Body of pancreas (tissue), 4 donors: ENCODE results near the gene MUC16. TPM values are rescaled to one million over a fixed set of nuclear protein-coding genes. Genes with fewer than 3 reads are reported as not detected.

Source experiments
- ATAC-seq: fragments of 150-250 bp; one replicate; pipeline ENCODE4 v1.9.1; 2016
- DNase-seq, 4 donors: peaks; one replicate each; pipeline ENCODE4 v3.0.0-alpha.2; 2019
- H3K27ac ChIP-seq, 4 donors: fragments of 200-600 bp; sonication (generic); 1 replicate in 3 of 4; 2 replicates in 1 of 4; pipeline versions ENCODE4 v1.5.1 to v1.6.1; 2016 to 2019; ENCODE audit warnings: mild to moderate bottlenecking in 1 of 4, mixed read lengths in 1 of 4, moderate library complexity in 1 of 4
- H3K27me3 ChIP-seq, 2 donors: fragments of 200-600 bp; sonication (generic); one replicate each; pipeline ENCODE4 v1.6.0; 2016; ENCODE audit warnings: mild to moderate bottlenecking in 1 of 2
- H3K36me3 ChIP-seq, 2 donors: fragments of 200-600 bp; sonication (generic); replicated peaks in 1 of 2; 2 replicates each; pipeline ENCODE4 v1.5.1; 2016; ENCODE audit warnings: low read depth in 2 of 2; ENCODE audit not compliant: insufficient read depth in 1 of 2
- H3K4me1 ChIP-seq: fragments of 200-600 bp; sonication (generic); one replicate; pipeline ENCODE4 v1.6.0; 2016
- H3K4me3 ChIP-seq, 2 donors: fragments of 200-600 bp; sonication (generic); 1 replicate in 1 of 2; 2 replicates in 1 of 2; pipeline ENCODE4 v1.5.1; 2016 to 2019
- H3K9me3 ChIP-seq, 3 donors: fragments of 200-600 bp; sonication (generic); 1 replicate in 2 of 3; 2 replicates in 1 of 3; pipeline ENCODE4 v1.5.1; 2016
- POLR2A ChIP-seq, 3 donors: fragments of 450-650 bp; IDR thresholded peaks; one replicate each; pipeline ENCODE4 v1.6.1; 2016; ENCODE audit warnings: antibody characterized with exemption in 3 of 3, mild to moderate bottlenecking in 2 of 3
- WGBS, 2 donors: methylation state at CpG; one replicate each; pipeline ENCODE4 v1.1.5; 2017; 5-methylcytosine and 5-hydroxymethylcytosine counted together
- intact Hi-C: fragments of 100-400 bp; cut with DNase I; formaldehyde crosslinking; loops from one replicate; pipeline ENCODE4 v1.15.1; 2023
- total RNA-seq, 2 donors: library from RNA; depleted of rRNA; stranded (reverse); fragments of >200 nt; gene quantifications; one replicate each; pipeline ENCODE4 v1.1.0, GENCODE V29; 2016
- TF ChIP-seq, protein P1 (sequence below), 7 experiments: fragments of 450-650 bp in 4 of 7; fragments of 200-600 bp in 3 of 7; sonication (generic) in 3 of 7; IDR thresholded peaks; one replicate each; pipeline ENCODE4 v1.5.1; 2016 to 2019; ENCODE audit warnings: antibody characterized with exemption in 7 of 7

MUC16 gene
- total RNA-seq, 2 donors from 2014 or later = 0.52 to 0.66 TPM

DNA sequence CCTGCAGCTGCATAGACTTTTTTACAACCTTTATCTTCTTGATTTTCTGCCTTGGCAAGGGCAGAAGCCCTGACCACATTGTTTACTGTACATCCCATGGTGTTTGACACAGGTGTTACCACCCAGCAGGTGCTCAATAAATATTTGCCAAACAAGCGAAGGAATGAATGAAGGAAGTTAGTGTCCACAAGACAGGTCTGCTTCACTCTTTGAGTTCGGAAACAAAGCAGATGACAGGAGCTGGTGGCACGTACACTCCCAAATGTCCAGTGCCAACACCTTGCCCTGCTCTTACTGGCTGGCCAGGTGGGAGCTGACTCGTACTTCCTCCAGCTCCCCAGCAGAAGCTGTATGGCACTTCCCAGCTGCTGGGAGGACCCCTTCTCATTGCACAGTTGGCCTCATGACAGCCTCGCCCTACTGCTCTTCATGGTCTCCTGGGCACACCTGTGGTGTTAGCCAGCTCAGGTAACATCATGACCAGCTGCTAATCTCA, 22.0 kb upstream of the MUC16 start:
- Histone ChIP-seq H3K36me3 (no peaks in the 10 kb centered on the region), H3K4me1 (no peaks in the 10 kb centered on the region), H3K27me3 (no peaks in the 10 kb centered on the region), H3K4me3 (no peak overlapping the region), H3K9me3 (no peaks in the 10 kb centered on the region), H3K27ac (no peak overlapping the region)
- TF ChIP-seq, protein P1, sequence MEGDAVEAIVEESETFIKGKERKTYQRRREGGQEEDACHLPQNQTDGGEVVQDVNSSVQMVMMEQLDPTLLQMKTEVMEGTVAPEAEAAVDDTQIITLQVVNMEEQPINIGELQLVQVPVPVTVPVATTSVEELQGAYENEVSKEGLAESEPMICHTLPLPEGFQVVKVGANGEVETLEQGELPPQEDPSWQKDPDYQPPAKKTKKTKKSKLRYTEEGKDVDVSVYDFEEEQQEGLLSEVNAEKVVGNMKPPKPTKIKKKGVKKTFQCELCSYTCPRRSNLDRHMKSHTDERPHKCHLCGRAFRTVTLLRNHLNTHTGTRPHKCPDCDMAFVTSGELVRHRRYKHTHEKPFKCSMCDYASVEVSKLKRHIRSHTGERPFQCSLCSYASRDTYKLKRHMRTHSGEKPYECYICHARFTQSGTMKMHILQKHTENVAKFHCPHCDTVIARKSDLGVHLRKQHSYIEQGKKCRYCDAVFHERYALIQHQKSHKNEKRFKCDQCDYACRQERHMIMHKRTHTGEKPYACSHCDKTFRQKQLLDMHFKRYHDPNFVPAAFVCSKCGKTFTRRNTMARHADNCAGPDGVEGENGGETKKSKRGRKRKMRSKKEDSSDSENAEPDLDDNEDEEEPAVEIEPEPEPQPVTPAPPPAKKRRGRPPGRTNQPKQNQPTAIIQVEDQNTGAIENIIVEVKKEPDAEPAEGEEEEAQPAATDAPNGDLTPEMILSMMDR (IDR thresholded peaks at IDR 0.05) = no peak
- TF ChIP-seq POLR2A (IDR thresholded peaks at IDR 0.05) = no peak
- ATAC-seq = no peak
- WGBS, 2 donors = 37 to 60% methylated on average over 2 to 5 of the region's 5 CpGs
- no peak for DNase-seq
- intact Hi-C loops = no loop called here

DNA sequence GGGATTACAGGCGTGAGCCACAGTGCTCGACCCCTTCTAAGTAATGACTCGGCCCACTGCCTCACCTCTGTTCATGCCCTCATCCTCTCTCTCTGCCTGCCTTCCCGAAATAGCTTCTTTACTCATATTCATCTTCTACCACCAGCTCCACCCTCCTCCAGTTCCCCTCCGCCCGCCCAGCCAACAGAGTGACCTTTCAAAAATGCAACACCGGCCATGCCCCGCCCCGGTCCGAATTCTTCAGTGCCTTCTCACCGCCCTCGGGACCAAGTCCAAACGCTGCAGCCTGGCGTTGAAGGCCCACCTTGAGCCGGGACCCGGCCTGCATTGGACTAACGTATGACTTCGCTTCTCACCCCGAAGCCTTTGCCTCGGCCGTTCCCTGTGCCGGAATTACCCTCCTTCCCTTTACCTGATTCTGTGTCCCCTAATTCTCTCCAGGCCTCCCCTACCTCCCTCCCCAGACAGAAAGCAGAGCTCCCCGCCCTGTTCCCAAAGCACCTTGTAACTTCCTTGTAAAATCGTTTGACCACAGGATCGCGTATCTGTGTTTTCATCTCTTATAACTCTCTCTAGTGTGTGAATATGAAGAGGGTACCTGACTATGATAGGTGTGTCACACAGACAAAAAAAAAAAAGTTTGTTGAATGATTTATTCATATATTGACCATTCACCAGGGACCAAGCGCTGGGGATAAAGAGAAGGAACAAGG, 8.1 kb upstream of the MUC16 start:
- Histone ChIP-seq H3K27me3 (no peaks in the 10 kb centered on the region), H3K4me1 (no peaks in the 10 kb centered on the region), H3K9me3 (no peaks in the 10 kb centered on the region), H3K36me3 (no peaks in the 10 kb centered on the region), H3K27ac (no peak overlapping the region), H3K4me3 (no peak overlapping the region)
- DNase-seq (no peak), ATAC-seq (no peak)
- intact Hi-C loops = no loop called here
- 74 to 82% methylated on average over 27 of the region's 27 CpGs for WGBS, 2 donors
- TF ChIP-seq, protein P1 (IDR thresholded peaks at IDR 0.05) = no peak
- TF ChIP-seq POLR2A (IDR thresholded peaks at IDR 0.05) = no peak

DNA sequence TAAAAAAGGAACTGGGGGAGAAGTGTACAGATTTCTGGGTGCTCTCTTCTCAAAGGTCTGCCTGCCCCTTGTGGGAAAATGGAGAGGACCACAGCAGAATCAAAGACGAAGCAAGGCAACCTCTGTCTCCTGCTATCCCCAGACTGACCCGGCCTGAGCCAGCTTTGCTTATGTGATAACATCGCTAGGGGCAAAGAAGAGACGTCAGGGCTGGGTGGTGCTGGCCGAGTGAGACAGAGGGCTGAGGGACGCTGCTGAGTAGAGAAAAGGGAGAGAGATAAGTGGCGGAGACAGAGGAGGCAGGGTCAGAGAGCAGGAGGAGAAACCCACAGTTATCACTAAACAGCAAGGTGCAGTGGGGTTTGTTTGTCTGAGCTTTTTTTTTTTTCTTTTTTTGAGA, 4.6 kb upstream of the MUC16 start:
- ATAC-seq (no peak), DNase-seq (no peak)
- WGBS, 2 donors = 11 to 20% methylated on average over 7 of the region's 7 CpGs
- Histone ChIP-seq H3K27ac (no peak overlapping the region), H3K27me3 (no peaks in the 10 kb centered on the region), H3K4me3 (no peak overlapping the region), H3K36me3 (no peaks in the 10 kb centered on the region), H3K4me1 (no peaks in the 10 kb centered on the region), H3K9me3 (no peaks in the 10 kb centered on the region)
- intact Hi-C loops = no loop called here
- no peak for TF ChIP-seq POLR2A (IDR thresholded peaks at IDR 0.05)
- TF ChIP-seq, protein P1 (IDR thresholded peaks at IDR 0.05) = no peak

DNA sequence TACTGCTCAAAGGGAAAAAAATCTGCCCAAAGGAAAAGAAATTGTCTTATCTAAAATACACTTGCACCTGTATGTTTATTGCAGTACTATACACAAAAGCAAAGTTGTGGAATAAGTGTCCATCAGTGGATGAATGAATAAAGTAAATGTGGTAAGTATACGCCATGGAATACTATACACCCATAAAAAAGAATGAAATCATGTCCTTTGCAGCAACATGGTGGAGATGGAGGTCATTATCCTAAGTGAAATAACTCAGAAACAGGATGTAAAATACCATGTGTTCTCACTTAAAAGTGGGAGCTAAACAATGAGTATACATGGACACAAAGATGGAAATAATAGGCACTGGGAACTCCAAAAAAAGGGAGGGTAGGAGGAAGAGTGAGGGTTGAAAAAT, 3.8 kb upstream of the MUC16 start:
- DNase-seq (no peak), ATAC-seq (no peak)
- Histone ChIP-seq H3K27me3 (no peaks in the 10 kb centered on the region), H3K27ac (no peak overlapping the region), H3K9me3 (no peaks in the 10 kb centered on the region), H3K4me1 (no peaks in the 10 kb centered on the region), H3K4me3 (no peak overlapping the region), H3K36me3 (no peaks in the 10 kb centered on the region)
- WGBS, 2 donors = 62 to 70% methylated on average over 1 of the region's 1 CpG
- intact Hi-C loops = no loop called here
- TF ChIP-seq POLR2A (IDR thresholded peaks at IDR 0.05) = no peak
- TF ChIP-seq, protein P1 (IDR thresholded peaks at IDR 0.05) = no peak

DNA sequence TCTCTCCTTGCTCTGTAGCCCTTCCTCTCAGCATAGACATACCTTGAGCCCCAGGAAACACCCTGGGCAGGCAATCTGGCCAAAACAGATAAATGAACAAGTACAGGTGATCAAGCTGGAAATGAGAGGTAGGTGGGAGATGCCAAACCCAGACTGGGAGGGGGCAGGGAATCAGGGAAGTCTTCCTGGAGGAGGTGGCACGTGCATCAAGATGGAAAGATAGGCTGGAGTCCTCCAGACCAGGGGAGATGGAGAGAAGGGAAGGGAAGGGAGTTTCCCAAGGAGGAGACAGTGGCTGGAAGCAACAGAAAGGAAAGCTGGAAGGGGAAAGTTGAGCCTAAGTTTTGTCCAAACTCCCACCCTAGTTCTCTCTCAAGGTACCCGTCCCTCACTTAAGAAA, 1.7 kb upstream of the MUC16 start:
- WGBS, 2 donors = 42 to 51% methylated on average over 2 of the region's 2 CpGs
- no peaks in the 10 kb centered on the region for H3K27me3 ChIP-seq
- no peaks in the 10 kb centered on the region for H3K9me3 ChIP-seq
- no peaks in the 10 kb centered on the region for H3K36me3 ChIP-seq
- DNase-seq (no peak), ATAC-seq (no peak)
- TF ChIP-seq POLR2A (IDR thresholded peaks at IDR 0.05) = no peak
- TF ChIP-seq, protein P1 (IDR thresholded peaks at IDR 0.05) = no peak
- H3K4me3 ChIP-seq = no peak overlapping the region
- intact Hi-C loops = no loop called here
- no peaks in the 10 kb centered on the region for H3K4me1 ChIP-seq
- H3K27ac ChIP-seq = no peak overlapping the region
